ENCODE results near the gene NFASC.

The NFASC gene

GRCh38 chr1:204885288-204885711, 14.6 kb downstream of the NFASC start:
- in situ Hi-C loops (cut with MboI; ENCODE audit: low pct_unique_long_range_greater_than_20kb, low sequenced_read_pairs, unreplicated experiment): no loop called here
- TF ChIP-seq CTCF (IDR thresholded peaks at IDR 0.05; ENCODE audit: extremely low read depth, insufficient read depth, missing control alignments): no peak
- DNase-seq (ENCODE audit: low spot score): no peak

- no peak for TF ChIP-seq CTCF (IDR thresholded peaks at IDR 0.05; ENCODE audit: extremely low read depth, insufficient read depth, missing control alignments)
- DNase-seq (ENCODE audit: low spot score): no peak
- in situ Hi-C loops (cut with MboI; ENCODE audit: low pct_unique_long_range_greater_than_20kb, low sequenced_read_pairs, unreplicated experiment): no loop called here
Measured at GRCh38 chr1:204885790-204886189, 15.1 kb downstream of the NFASC start.

GRCh38 chr1:204887846-204888245, 17.2 kb downstream of the NFASC start:
- no peak for DNase-seq (ENCODE audit: low spot score)
- TF ChIP-seq CTCF (IDR thresholded peaks at IDR 0.05; ENCODE audit: extremely low read depth, insufficient read depth, missing control alignments): no peak
- in situ Hi-C loops (cut with MboI; ENCODE audit: low pct_unique_long_range_greater_than_20kb, low sequenced_read_pairs, unreplicated experiment): no loop called here

GRCh38 chr1:204888294-204888693, 17.6 kb downstream of the NFASC start:
- no peak for DNase-seq (ENCODE audit: low spot score)
- in situ Hi-C loops (cut with MboI; ENCODE audit: low pct_unique_long_range_greater_than_20kb, low sequenced_read_pairs, unreplicated experiment): no loop called here
- TF ChIP-seq CTCF (IDR thresholded peaks at IDR 0.05; ENCODE audit: extremely low read depth, insufficient read depth, missing control alignments): no peak

GRCh38 chr1:204889681-204890383, 19.2 kb downstream of the NFASC start:
- in situ Hi-C loops (cut with MboI; ENCODE audit: low pct_unique_long_range_greater_than_20kb, low sequenced_read_pairs, unreplicated experiment): no loop called here
- no peak for TF ChIP-seq CTCF (IDR thresholded peaks at IDR 0.05; ENCODE audit: extremely low read depth, insufficient read depth, missing control alignments)
- DNase-seq (ENCODE audit: low spot score): no peak

GRCh38 chr1:204891860-204892259, 21.2 kb downstream of the NFASC start:
- no peak for DNase-seq (ENCODE audit: low spot score)
- no peak for TF ChIP-seq CTCF (IDR thresholded peaks at IDR 0.05; ENCODE audit: extremely low read depth, insufficient read depth, missing control alignments)
- in situ Hi-C loops (cut with MboI; ENCODE audit: low pct_unique_long_range_greater_than_20kb, low sequenced_read_pairs, unreplicated experiment): no loop called here

All from GM13977 (cell line).